H1 (cell line): Measurements from ENCODE around the gene ENAH. TPM values are rescaled to one million over a fixed set of nuclear protein-coding genes. Genes with fewer than 3 reads are reported as not detected.

Experiments
- CHD2 ChIP-seq: IDR thresholded peaks from 2 replicates; pipeline ENCODE4 v1.6.1; 2012; ENCODE audit warnings: low read length, improper control_type of control experiment
- CTCF ChIP-seq, 3 experiments: IDR thresholded peaks; 1 replicate in 2 of 3; 2 replicates in 1 of 3; pipeline versions ENCODE4 v1.5.1 to v1.6.1; 2011; ENCODE audit warnings: low read length in 3 of 3, mild to moderate bottlenecking in 3 of 3, inconsistent platforms in 2 of 3, low read depth in 1 of 3, moderate library complexity in 1 of 3; ENCODE audit not compliant: insufficient read depth in 1 of 3; ENCODE audit errors: control extremely low read depth in 1 of 3
- HDAC2 ChIP-seq, 2 experiments: fragments of 300-600 bp in 1 of 2; sonication (generic) in 1 of 2; IDR thresholded peaks; 2 replicates each; pipeline ENCODE4 v1.6.1; 2011 to 2012; ENCODE audit warnings: low read depth in 2 of 2, low read length in 2 of 2, mild to moderate bottlenecking in 2 of 2, moderate library complexity in 2 of 2, borderline replicate concordance in 1 of 2, inconsistent platforms in 1 of 2
- POLR2AphosphoS5 ChIP-seq: IDR thresholded peaks from 2 replicates; pipeline ENCODE4 v1.6.1; 2011; ENCODE audit warnings: low read depth, low read length
- polyA plus RNA-seq, 7 experiments: library from polyadenylated mRNA; depleted of rRNA in 3 of 7; stranded (reverse) in 5 of 7; unstranded in 2 of 7; fragments of >200 nt in 5 of 7; fragments of 200-250 nt in 2 of 7; gene quantifications; 1 replicate in 5 of 7; 2 replicates in 1 of 7; 4 replicates in 1 of 7; pipeline versions ENCODE4 v1.2.1 to v1.2.3, GENCODE V29; 2011 to 2013; ENCODE audit warnings: missing spikeins in 2 of 7, mixed read lengths in 2 of 7
- total RNA-seq: library from RNA; stranded (reverse); fragmentation: NEBNext Ultra II Directional; extraction: Animal tissue kit (Norgen Biotek cat#: 25700); gene quantifications from 2 replicates; pipeline ENCODE4 v1.2.1, GENCODE V29; 2021

Gene ENAH
- total and polyA plus RNA-seq, 2 of the 8 experiments (the other 6 are each of a cell fraction or from before 2014, with no cell fraction given): 39.1 to 335 TPM

- TF ChIP-seq CTCF (IDR thresholded peaks at IDR 0.05; ENCODE audit: control extremely low read depth in 1 of 3, insufficient read depth in 1 of 3, low read depth in 1 of 3, low read length in 3 of 3): no peak
- no peak for TF ChIP-seq POLR2AphosphoS5
- no peak for TF ChIP-seq HDAC2 (IDR thresholded peaks at IDR 0.05; ENCODE audit: borderline replicate concordance in 1 of 2, low read depth in 2 of 2, low read length in 2 of 2)
- no peak for TF ChIP-seq CHD2
Measured at GRCh38 chr1:225479996-225480720, 172.8 kb downstream of the ENAH start (continued).
